ENCODE results near the gene KCTD12. TPM values are rescaled to one million over a fixed set of nuclear protein-coding genes. Genes with fewer than 3 reads are reported as not detected.

The KCTD12 gene
- total and polyA plus RNA-seq, 3 donors from 2014 or later, result 63.9 to 127 (median 86.8) TPM

DNA sequence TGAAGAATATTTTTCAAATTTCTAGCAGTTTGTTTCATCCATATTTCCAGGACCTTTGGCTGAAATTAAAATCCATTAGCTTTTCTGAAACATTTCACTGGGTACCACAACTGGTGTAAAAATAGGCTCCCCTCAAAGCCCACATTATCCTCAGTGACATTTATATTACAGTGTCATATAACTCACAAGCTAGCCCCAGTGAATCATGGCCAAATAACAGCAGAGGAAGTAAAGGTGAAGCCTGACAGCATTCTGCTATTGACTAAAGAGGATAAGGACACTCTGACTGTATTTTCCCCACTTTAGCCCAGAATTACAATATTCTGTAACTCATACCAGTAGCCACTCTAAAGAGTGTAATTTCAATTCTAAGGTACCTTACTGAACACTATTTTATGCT is 21.9 kb downstream of the KCTD12 start:
- TF ChIP-seq, protein P1, sequence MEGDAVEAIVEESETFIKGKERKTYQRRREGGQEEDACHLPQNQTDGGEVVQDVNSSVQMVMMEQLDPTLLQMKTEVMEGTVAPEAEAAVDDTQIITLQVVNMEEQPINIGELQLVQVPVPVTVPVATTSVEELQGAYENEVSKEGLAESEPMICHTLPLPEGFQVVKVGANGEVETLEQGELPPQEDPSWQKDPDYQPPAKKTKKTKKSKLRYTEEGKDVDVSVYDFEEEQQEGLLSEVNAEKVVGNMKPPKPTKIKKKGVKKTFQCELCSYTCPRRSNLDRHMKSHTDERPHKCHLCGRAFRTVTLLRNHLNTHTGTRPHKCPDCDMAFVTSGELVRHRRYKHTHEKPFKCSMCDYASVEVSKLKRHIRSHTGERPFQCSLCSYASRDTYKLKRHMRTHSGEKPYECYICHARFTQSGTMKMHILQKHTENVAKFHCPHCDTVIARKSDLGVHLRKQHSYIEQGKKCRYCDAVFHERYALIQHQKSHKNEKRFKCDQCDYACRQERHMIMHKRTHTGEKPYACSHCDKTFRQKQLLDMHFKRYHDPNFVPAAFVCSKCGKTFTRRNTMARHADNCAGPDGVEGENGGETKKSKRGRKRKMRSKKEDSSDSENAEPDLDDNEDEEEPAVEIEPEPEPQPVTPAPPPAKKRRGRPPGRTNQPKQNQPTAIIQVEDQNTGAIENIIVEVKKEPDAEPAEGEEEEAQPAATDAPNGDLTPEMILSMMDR (IDR thresholded peaks at IDR 0.05), result no peak
- TF ChIP-seq POLR2A (IDR thresholded peaks at IDR 0.05), result no peak
- no peak for DNase-seq
- intact Hi-C loops (cut with DNase I; ENCODE audit: low total_unique reads), result no loop called here
- no peak overlapping the region for H3K4me3 ChIP-seq
- H3K9me3 ChIP-seq, result no peaks in the 10 kb centered on the region
- no peaks in the 10 kb centered on the region for H3K27me3 ChIP-seq
- H3K36me3 ChIP-seq (ENCODE audit: low read depth, missing control alignments), result no peaks in the 10 kb centered on the region
- H3K4me1 ChIP-seq, result no peaks in the 10 kb centered on the region
- no peak overlapping the region for H3K27ac ChIP-seq

DNA sequence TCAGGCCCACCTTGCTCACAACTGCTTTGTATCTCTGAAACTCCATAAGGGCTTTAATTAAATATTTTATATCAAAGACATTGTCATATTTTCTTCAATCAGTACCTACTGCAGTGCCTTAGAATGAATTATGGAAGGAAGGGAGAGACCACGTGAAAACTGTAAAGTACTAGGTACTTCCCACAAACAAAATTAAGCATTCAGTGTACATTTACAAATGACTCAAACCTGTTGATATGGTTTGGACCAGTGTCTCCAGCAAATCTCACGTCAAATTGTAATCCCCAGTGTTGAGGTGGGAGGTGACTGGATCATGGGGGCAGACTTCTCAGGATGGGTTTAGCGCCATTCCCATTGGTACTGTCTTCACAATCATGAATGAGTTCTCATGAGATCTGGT is 23.2 kb downstream of the KCTD12 start:
- no peaks in the 10 kb centered on the region for H3K4me1 ChIP-seq
- no peaks in the 10 kb centered on the region for H3K27me3 ChIP-seq
- H3K9me3 ChIP-seq, result no peaks in the 10 kb centered on the region
- no peak for DNase-seq
- WGBS, 2 donors, result 93 to 98% methylated on average over 3 of the region's 3 CpGs
- intact Hi-C loops (cut with DNase I; ENCODE audit: low total_unique reads), result no loop called here
- no peaks in the 10 kb centered on the region for H3K36me3 ChIP-seq (ENCODE audit: low read depth, missing control alignments)
- TF ChIP-seq POLR2A (IDR thresholded peaks at IDR 0.05), result no peak
- TF ChIP-seq, protein P1 (IDR thresholded peaks at IDR 0.05), result no peak
- no peak overlapping the region for H3K27ac ChIP-seq
- no peak overlapping the region for H3K4me3 ChIP-seq

DNA sequence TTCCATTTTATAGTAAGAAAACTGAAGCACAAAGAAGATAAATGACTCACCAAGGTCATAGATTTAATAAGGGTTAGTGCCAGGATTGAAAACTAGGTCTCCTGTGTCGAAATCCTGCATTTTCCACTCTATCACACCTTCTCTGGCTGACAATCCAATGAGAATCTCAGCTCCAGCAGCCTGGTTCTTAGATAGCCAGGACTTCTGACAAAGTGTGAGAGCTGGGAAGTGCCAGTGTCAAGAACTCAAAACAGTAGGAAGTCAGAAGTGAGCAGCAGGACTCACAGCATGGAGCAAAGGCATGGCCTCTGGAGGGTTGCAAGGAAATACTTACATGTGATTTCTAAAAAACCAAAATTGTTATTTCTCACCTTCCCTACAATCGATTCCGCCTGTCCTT is 24.3 kb downstream of the KCTD12 start:
- no peak for DNase-seq
- TF ChIP-seq POLR2A (IDR thresholded peaks at IDR 0.05), result no peak
- TF ChIP-seq, protein P1 (IDR thresholded peaks at IDR 0.05), result no peak
- H3K36me3 ChIP-seq (ENCODE audit: low read depth, missing control alignments), result no peaks in the 10 kb centered on the region

DNA sequence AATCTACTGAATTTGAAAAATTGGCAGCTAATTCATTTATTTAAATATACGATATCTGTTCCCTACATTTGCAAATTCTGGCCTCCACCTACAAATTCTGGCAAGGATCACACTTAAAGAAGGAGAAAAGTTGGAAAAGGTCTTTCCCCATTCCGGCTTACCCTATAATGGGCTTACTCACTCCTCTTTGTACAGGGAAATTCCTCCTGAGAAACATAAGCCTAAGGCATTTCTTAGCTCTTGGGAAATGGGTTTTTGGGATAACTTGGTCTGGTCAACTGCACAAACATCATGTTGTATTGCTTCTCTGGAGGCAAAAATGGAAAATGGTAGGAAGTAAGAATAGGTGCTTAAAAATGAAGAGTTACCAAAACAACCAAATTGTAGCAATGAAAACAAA is 25.5 kb downstream of the KCTD12 start:
- intact Hi-C loops (cut with DNase I; ENCODE audit: low total_unique reads), result no loop called here
- no peaks in the 10 kb centered on the region for H3K4me1 ChIP-seq
- no peak overlapping the region for H3K4me3 ChIP-seq
- WGBS, 2 donors, result 89 to 94% methylated on average over 2 of the region's 2 CpGs
- H3K36me3 ChIP-seq (ENCODE audit: low read depth, missing control alignments), result no peaks in the 10 kb centered on the region
- DNase-seq, result no peak
- no peak overlapping the region for H3K27ac ChIP-seq
- no peak for TF ChIP-seq POLR2A (IDR thresholded peaks at IDR 0.05)
- TF ChIP-seq, protein P1 (IDR thresholded peaks at IDR 0.05), result no peak
- H3K9me3 ChIP-seq, result no peaks in the 10 kb centered on the region
- no peaks in the 10 kb centered on the region for H3K27me3 ChIP-seq

More for the DNA sequence above, 24.3 kb downstream of the KCTD12 start:
- WGBS, 2 donors, result 84 to 85% methylated on average over 3 of the region's 3 CpGs
- H3K4me1 ChIP-seq, result no peaks in the 10 kb centered on the region
- intact Hi-C loops (cut with DNase I; ENCODE audit: low total_unique reads), result no loop called here
- no peaks in the 10 kb centered on the region for H3K27me3 ChIP-seq
- no peaks in the 10 kb centered on the region for H3K9me3 ChIP-seq
- H3K27ac ChIP-seq, result no peak overlapping the region
- no peak overlapping the region for H3K4me3 ChIP-seq

DNA sequence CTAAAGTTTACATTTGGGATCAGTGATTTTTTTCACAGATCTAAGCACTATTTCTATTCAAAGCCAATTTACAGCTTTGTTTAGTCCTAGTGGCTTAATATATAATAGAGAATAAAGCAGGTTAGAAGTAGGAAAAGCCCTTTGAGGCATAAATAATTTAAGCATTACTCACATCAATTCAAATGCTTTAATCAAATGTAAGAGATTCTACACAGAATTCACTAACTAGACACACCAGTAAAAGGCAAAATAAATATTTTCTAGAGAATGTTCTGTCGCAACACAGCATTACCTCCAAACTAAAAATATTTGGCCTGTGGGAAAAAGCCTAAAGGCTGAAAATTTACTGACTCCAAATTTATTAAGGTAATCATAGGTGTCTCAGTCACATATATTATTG is 31.3 kb downstream of the KCTD12 start:
- Histone ChIP-seq H3K27me3 (no peaks in the 10 kb centered on the region), H3K27ac (no peak overlapping the region), H3K4me3 (no peak overlapping the region), H3K4me1 (no peaks in the 10 kb centered on the region), H3K9me3 (no peaks in the 10 kb centered on the region), H3K36me3 (ENCODE audit: low read depth, missing control alignments) (no peaks in the 10 kb centered on the region)
- intact Hi-C loops (cut with DNase I; ENCODE audit: low total_unique reads), result no loop called here
- DNase-seq, result no peak
- WGBS, 2 donors, result 81 to 92% methylated on average over 1 of the region's 1 CpG
- TF ChIP-seq POLR2A (IDR thresholded peaks at IDR 0.05), result no peak
- TF ChIP-seq, protein P1 (IDR thresholded peaks at IDR 0.05), result no peak
